Uterus (tissue), 2 donors: ENCODE data around the gene R3HCC1L.

Source experiments
- CTCF ChIP-seq, 4 experiments: fragments of 200-600 bp in 2 of 4; fragments of 450-650 bp in 2 of 4; sonication (generic) in 2 of 4; IDR thresholded peaks; one replicate each; pipeline ENCODE4 v1.5.1; 2016 to 2019; ENCODE audit warnings: antibody characterized with exemption in 4 of 4, mild to moderate bottlenecking in 2 of 4, moderate library complexity in 1 of 4
- POLR2A ChIP-seq, 2 donors: fragments of 450-650 bp; IDR thresholded peaks; one replicate each; pipeline ENCODE4 v1.6.1; 2016; ENCODE audit warnings: antibody characterized with exemption in 2 of 2, mild to moderate bottlenecking in 1 of 2, moderate library complexity in 1 of 2

GRCh38 chr10:98256692-98257091, 122.2 kb downstream of the R3HCC1L start:
- no peak for TF ChIP-seq CTCF (IDR thresholded peaks at IDR 0.05)
- TF ChIP-seq POLR2A (IDR thresholded peaks at IDR 0.05): no peak
